Testis (tissue), 2 donors: ENCODE results near the gene KRTAP10-5.

Source experiments
- POLR2A ChIP-seq: fragments of 450-650 bp; IDR thresholded peaks from one replicate; pipeline ENCODE4 v1.6.1; 2017; ENCODE audit warnings: antibody characterized with exemption, mild to moderate bottlenecking, moderate library complexity
- TF ChIP-seq, protein P1 (sequence below), 3 experiments: fragments of 450-650 bp in 2 of 3; fragments of 200-600 bp in 1 of 3; sonication (generic) in 1 of 3; IDR thresholded peaks; one replicate each; pipeline ENCODE4 v1.5.1; 2016 to 2019; ENCODE audit warnings: antibody characterized with exemption in 3 of 3, mild to moderate bottlenecking in 2 of 3, moderate library complexity in 1 of 3

DNA sequence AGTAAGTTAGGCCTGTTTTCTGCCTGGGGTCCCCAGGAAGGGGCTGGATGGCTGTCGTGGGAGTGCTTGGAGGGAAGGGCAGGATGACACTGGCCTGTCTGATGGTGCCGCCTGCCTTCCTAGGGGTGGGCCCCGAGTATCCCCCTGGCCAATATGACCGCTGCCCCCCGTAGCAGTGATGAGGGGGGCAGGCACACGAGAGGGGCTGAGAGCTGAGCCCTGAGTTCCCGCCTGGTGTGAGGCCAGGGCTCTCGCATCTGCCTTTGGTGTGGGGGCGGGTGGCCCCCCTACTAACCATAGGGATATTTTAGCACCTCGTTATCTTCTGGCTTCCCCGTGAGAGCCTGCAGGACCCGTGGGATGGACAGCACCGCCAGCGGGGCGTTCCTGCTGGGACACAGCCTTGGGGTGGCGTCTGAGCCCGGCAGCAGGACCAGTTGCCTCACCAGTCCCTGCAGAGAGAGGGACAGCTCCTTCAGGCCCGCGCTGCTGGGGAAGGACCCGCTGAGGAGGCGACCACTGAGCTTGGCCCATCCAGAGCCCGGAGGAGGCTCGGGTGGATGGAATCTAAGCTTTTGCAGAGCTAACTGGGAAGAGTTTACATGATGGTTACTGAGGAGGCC, 50.8 kb downstream of the KRTAP10-5 start:
- no peak for TF ChIP-seq POLR2A
- TF ChIP-seq, protein P1, sequence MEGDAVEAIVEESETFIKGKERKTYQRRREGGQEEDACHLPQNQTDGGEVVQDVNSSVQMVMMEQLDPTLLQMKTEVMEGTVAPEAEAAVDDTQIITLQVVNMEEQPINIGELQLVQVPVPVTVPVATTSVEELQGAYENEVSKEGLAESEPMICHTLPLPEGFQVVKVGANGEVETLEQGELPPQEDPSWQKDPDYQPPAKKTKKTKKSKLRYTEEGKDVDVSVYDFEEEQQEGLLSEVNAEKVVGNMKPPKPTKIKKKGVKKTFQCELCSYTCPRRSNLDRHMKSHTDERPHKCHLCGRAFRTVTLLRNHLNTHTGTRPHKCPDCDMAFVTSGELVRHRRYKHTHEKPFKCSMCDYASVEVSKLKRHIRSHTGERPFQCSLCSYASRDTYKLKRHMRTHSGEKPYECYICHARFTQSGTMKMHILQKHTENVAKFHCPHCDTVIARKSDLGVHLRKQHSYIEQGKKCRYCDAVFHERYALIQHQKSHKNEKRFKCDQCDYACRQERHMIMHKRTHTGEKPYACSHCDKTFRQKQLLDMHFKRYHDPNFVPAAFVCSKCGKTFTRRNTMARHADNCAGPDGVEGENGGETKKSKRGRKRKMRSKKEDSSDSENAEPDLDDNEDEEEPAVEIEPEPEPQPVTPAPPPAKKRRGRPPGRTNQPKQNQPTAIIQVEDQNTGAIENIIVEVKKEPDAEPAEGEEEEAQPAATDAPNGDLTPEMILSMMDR (IDR thresholded peaks at IDR 0.05): no peak
